H7 (cell line): ENCODE data around the gene PDP2. TPM values are rescaled to one million over a fixed set of nuclear protein-coding genes. Genes with fewer than 3 reads are reported as not detected.
A peak's percentile ranks its signal among the peaks of the same experiment; 100 is the strongest.
"Not testable (repeated sequence)": the region's sequence is repeated elsewhere in the genome, so short reads cannot be mapped to it uniquely, and the experiment has no call there.

Experiments
- DNase-seq: peaks from one replicate; pipeline ENCODE4 v3.0.0; 2012
- H3K27me3 ChIP-seq: 2 replicates; pipeline ENCODE4 v1.6.0; 2011; ENCODE audit warnings: mild to moderate bottlenecking, low read length; ENCODE audit not compliant: control insufficient read depth, insufficient read depth
- H3K36me3 ChIP-seq: replicated peaks from 2 replicates; pipeline ENCODE4 v1.5.1; 2011; ENCODE audit warnings: low read length; ENCODE audit not compliant: control insufficient read depth, insufficient read depth
- H3K4me3 ChIP-seq: 2 replicates; pipeline ENCODE4 v1.5.1; 2011; ENCODE audit warnings: low read depth, mild to moderate bottlenecking, control low read depth, low read length, moderate library complexity; ENCODE audit not compliant: insufficient read depth
- total RNA-seq: library from RNA; depleted of rRNA; stranded (reverse); fragments of >200 nt; shearing (Covaris generic); gene quantifications from 2 replicates; pipeline ENCODE4 v1.2.3, GENCODE V29; 2014

The PDP2 gene
- total RNA-seq, 1 experiment from 2014 or later: 10.5 TPM

GRCh38 chr16:66863707-66864106, 16.6 kb upstream of the PDP2 start:
- Histone ChIP-seq H3K27me3 (no peaks in the 10 kb centered on the region), H3K36me3 (no peaks in the 10 kb centered on the region), H3K4me3 (no peak overlapping the region)
- no peak for DNase-seq

DNA sequence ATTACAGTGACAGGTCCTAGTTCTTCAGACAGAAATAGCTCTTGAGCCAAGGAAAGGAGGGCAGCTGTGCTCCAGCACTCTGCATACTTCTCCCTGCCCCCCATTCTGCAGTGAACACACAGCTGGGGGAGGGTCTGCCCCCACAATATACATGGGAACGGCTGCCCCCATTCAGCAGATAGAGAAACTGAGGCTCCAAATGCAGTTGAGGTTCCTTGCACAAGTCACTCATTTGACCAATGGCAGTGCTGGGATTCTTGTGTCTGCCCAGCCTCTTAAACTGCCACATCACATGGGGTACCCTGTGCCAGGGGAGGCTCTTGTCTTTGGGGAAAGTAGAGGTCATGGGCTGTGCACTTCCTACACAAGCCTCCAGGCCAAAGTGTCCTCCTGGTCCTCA, 10.9 kb upstream of the PDP2 start:
- H3K27me3 ChIP-seq: no peaks in the 10 kb centered on the region
- no peaks in the 10 kb centered on the region for H3K36me3 ChIP-seq
- no peak overlapping the region for H3K4me3 ChIP-seq
- DNase-seq: no peak

DNA sequence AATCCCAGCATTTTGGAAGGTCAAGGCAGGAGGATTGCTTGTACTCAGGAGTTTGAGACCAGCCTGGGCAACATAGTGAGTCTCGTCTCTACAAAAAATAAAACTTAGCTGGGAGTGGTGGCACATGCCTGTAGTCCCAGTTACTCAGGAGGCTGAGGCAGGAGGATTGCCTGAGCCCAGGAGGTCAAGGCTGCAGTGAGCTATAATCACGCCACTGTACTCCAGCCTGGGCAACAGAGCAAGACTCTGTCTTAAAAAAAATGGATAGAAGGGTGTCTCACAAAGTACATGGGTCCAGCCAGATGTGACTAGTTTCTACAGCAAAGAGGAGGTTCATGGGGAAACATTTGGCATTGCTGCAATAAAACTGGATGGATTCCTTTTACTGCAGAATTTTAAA, 9.0 kb upstream of the PDP2 start:
- H3K27me3 ChIP-seq, H3K4me3 ChIP-seq, H3K36me3 ChIP-seq, DNase-seq: not testable (repeated sequence)

GRCh38 chr16:66871840-66872239, 8.5 kb upstream of the PDP2 start:
- Histone ChIP-seq H3K36me3 (no peaks in the 10 kb centered on the region), H3K27me3 (no peaks in the 10 kb centered on the region), H3K4me3 (no peak overlapping the region)
- DNase-seq: no peak

- H3K4me3 ChIP-seq: peak overlapping the region; percentile 39
- H3K27me3 ChIP-seq: no peaks in the 10 kb centered on the region
- no peak for DNase-seq
- H3K36me3 ChIP-seq: no peaks in the 10 kb centered on the region
Observed at GRCh38 chr16:66872559-66872942, 7.8 kb upstream of the PDP2 start.

GRCh38 chr16:66872943-66873684, 7.2 kb upstream of the PDP2 start:
- DNase-seq: peak; percentile 93
- no peaks in the 10 kb centered on the region for H3K36me3 ChIP-seq
- H3K4me3 ChIP-seq: peak overlapping the region; percentile 39
- H3K27me3 ChIP-seq: no peaks in the 10 kb centered on the region

GRCh38 chr16:66873685-66874055, 6.6 kb upstream of the PDP2 start:
- DNase-seq: no peak

DNA sequence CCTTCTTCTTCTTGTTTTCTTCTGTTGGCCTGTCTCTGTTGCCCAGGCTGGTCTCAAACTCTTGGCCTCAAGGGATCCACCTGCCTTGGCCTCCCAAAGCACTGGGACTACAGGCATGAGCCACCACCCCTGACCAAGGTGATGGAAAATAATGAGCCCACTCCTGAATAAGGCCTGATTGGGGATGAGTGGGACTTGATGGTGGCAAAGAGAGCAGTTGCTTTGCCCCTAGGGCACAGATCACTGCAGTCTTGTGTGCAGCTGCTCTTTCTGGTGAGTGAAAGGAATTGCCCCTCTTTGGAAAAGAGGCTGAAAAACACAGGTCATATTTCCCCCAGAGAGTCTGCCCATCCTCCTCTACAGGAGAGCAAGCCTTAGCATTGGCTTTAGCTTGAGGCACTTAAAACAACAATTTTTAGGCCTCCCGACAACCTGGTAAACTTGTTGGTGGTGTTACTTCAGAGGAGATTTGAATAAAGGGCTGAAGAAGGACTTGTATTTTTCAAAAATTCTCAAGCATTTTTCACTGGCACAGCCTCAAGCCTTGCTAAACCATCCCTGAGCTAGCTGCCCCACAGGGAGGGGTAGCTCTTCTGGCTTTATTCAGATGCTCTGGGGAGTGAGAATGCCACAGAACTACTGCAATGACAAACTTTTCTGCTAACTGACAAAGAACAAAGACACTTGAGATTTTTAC, 6.1 kb upstream of the PDP2 start:
- DNase-seq: no peak
- Histone ChIP-seq H3K4me3 (no peak overlapping the region), H3K36me3 (no peaks in the 10 kb centered on the region), H3K27me3 (no peaks in the 10 kb centered on the region)

More at GRCh38 chr16:66873685-66874055, 6.6 kb upstream of the PDP2 start:
- Histone ChIP-seq H3K36me3 (no peaks in the 10 kb centered on the region), H3K27me3 (no peaks in the 10 kb centered on the region), H3K4me3 (no peak overlapping the region)

GRCh38 chr16:66878067-66878466, 2.2 kb upstream of the PDP2 start:
- H3K36me3 ChIP-seq: no peaks in the 10 kb centered on the region
- no peak for DNase-seq
- H3K4me3 ChIP-seq: no peak overlapping the region
- peaks cover 4% of the 10 kb centered on the region for H3K27me3 ChIP-seq

DNA sequence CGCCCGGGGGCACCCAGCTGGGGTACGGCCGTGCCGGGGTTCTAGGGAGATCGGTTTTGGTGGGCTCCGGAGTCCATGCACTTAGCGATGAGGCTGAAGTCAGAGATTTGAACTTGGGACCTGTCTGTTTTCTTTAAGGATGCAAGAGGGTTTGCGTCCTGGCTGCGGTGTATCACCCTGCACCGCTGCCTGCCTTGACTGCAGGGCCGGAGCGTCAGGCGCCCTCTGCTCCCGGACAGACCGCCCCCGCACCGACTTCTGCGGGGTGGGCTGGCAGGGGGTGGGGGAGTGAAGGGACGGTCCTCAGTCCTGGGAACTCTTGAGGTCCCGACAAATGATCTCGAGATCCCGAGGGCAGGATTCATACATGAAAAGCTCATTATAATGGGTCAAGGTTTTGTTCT, 701 bp downstream of the PDP2 start:
- H3K27me3 ChIP-seq: peaks cover 4% of the 10 kb centered on the region
- peaks cover 15% of the 10 kb centered on the region for H3K36me3 ChIP-seq
- no peak for DNase-seq
- peak overlapping the region; percentile 84 for H3K4me3 ChIP-seq

DNA sequence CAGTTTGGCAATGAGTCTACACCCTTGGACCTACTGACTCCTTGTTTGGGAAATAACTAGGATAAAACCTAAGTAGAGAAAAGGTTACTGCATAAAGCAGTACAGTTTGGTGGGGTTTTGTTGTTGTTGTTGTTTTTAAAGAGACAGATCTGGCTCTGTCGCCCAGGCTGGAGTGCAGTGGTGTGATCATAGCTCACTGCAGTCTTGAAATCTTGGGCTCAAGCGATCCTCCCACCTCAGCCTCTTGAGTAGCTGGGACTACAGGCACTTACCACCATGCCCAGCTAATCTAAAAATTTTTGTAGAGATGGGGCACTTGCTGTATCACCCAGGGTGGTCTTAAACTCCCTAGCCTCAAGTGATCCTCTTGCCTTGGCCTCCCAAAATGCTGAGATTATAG, 1.2 kb downstream of the PDP2 start:
- Histone ChIP-seq H3K4me3 (no peak overlapping the region; the same call in 1 of the 2 replicates), H3K27me3 (peaks cover 4% of the 10 kb centered on the region), H3K36me3 (peaks cover 18% of the 10 kb centered on the region)
- DNase-seq: no peak

- no peak for DNase-seq
- peaks cover 4% of the 10 kb centered on the region for H3K27me3 ChIP-seq
- no peak overlapping the region for H3K4me3 ChIP-seq
- H3K36me3 ChIP-seq: peaks cover 20% of the 10 kb centered on the region
Observed at GRCh38 chr16:66881964-66882508, 1.7 kb downstream of the PDP2 start.

DNA sequence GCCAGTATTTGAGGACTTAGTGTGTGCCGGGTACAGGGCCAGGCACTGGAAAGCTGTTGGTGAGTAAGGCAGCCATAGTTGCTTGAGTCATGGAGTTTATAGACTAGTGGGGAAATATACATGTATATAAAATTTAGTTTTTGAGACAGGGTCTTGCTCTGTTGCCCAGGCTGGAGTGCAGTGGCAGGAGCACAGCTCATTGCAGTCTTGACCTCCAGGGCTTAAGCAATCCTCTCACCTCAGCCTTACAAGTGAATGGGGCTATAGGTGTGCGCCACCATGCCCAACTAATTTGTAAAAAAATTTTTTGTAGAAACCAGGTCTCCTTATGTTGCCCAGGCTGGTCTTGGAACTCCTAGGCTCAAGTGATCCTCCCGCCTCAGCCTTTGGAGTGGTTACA, 2.4 kb downstream of the PDP2 start:
- peaks cover 20% of the 10 kb centered on the region for H3K36me3 ChIP-seq
- H3K27me3 ChIP-seq: peaks cover 4% of the 10 kb centered on the region
- H3K4me3 ChIP-seq: no peak overlapping the region
- no peak for DNase-seq

- H3K4me3 ChIP-seq: no peak overlapping the region
- H3K36me3 ChIP-seq: peaks cover 20% of the 10 kb centered on the region
- no peak for DNase-seq
- no peaks in the 10 kb centered on the region for H3K27me3 ChIP-seq
Observed at GRCh38 chr16:66885491-66885890, 5.2 kb downstream of the PDP2 start.

- H3K27me3 ChIP-seq: no peaks in the 10 kb centered on the region
- H3K36me3 ChIP-seq: peaks cover 22% of the 10 kb centered on the region
- no peak overlapping the region for H3K4me3 ChIP-seq
- DNase-seq: no peak
Observed at GRCh38 chr16:66886321-66886720, 6.0 kb downstream of the PDP2 start.
